C4-2B (cell line): ENCODE measurements around the gene HEPACAM.

Experiments used
- CTCF ChIP-seq: fragments of 450-650 bp; conservative IDR thresholded peaks from 2 replicates; pipeline ENCODE4 v1.5.1; 2017; ENCODE audit warnings: mild to moderate bottlenecking
- ZFX ChIP-seq: fragments of 450-650 bp; IDR thresholded peaks from 2 replicates; pipeline ENCODE4 v1.6.1; 2017

- TF ChIP-seq CTCF (no peak), ZFX (no peak)
These were observed 39.6 kb downstream of the HEPACAM start for GRCh38 chr11:124896071-124896750.
